Chondrocyte (in vitro differentiated cells): ENCODE measurements around the gene HSD17B12. TPM values are rescaled to one million over a fixed set of nuclear protein-coding genes. Genes with fewer than 3 reads are reported as not detected.

Experiments used
- DNase-seq: peaks from one replicate; pipeline ENCODE4 v3.0.0; 2021; ENCODE audit warnings: mixed read lengths, low spot score
- H3K27ac Mint-ChIP-seq: one replicate; pipeline ENCODE4 v1.8.0; 2021; ENCODE audit warnings: mild to moderate bottlenecking, moderate library complexity, mixed read lengths; ENCODE audit not compliant: unreplicated experiment
- H3K27me3 Mint-ChIP-seq: 2 replicates; pipeline ENCODE4 v1.8.0; 2021; ENCODE audit warnings: low read depth, mixed read lengths
- H3K36me3 Mint-ChIP-seq: 2 replicates; pipeline ENCODE4 v1.8.0; 2021; ENCODE audit warnings: low read depth, mixed read lengths
- H3K4me1 Mint-ChIP-seq: 2 replicates; pipeline ENCODE4 v1.8.0; 2021; ENCODE audit warnings: low read depth, mild to moderate bottlenecking, mixed read lengths
- H3K4me3 Mint-ChIP-seq: one replicate; pipeline ENCODE4 v1.8.0; 2021; ENCODE audit warnings: mild to moderate bottlenecking, moderate library complexity, mixed read lengths; ENCODE audit not compliant: unreplicated experiment
- H3K9me3 Mint-ChIP-seq: 2 replicates; pipeline ENCODE4 v1.8.0; 2021; ENCODE audit warnings: low read depth, mixed read lengths
- total RNA-seq: library from RNA; stranded (reverse); gene quantifications from 3 replicates; pipeline ENCODE4 v1.2.1, GENCODE V29; 2021
- TF ChIP-seq, protein P1 (sequence below): fragments of 200-600 bp; sonication (generic); IDR thresholded peaks from 2 replicates; pipeline ENCODE4 v1.5.0; 2021; ENCODE audit warnings: antibody characterized with exemption, mild to moderate bottlenecking, moderate library complexity

HSD17B12 gene
- total RNA-seq, 1 donor from 2014 or later = 89.3 TPM

DNA sequence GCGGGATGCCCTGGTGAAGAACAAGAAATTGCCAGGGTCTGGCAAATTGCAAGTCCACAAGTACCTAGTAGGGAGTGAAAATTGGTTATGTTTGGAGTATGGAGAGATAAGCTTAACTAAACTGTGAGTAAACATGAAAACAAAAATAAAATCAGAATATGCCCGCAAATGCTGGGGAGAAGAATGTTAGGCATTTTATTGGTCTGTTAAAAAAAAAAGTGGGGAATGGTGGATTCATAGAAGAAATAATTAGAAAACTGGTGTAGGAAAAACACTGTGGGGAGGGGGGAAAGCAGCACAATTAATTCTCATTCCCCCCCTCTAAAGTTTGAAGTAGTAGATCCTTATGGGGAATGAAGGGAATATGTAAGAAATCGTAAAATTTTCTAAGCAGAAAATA is 40.6 kb upstream of the HSD17B12 start:
- Mint-ChIP-seq H3K36me3 (peaks cover 2% of the 10 kb centered on the region), H3K9me3 (no peaks in the 10 kb centered on the region), H3K27ac (no peak overlapping the region), H3K27me3 (peaks cover 41% of the 10 kb centered on the region), H3K4me3 (no peak overlapping the region), H3K4me1 (peaks cover 11% of the 10 kb centered on the region)
- DNase-seq = no peak
- TF ChIP-seq, protein P1, sequence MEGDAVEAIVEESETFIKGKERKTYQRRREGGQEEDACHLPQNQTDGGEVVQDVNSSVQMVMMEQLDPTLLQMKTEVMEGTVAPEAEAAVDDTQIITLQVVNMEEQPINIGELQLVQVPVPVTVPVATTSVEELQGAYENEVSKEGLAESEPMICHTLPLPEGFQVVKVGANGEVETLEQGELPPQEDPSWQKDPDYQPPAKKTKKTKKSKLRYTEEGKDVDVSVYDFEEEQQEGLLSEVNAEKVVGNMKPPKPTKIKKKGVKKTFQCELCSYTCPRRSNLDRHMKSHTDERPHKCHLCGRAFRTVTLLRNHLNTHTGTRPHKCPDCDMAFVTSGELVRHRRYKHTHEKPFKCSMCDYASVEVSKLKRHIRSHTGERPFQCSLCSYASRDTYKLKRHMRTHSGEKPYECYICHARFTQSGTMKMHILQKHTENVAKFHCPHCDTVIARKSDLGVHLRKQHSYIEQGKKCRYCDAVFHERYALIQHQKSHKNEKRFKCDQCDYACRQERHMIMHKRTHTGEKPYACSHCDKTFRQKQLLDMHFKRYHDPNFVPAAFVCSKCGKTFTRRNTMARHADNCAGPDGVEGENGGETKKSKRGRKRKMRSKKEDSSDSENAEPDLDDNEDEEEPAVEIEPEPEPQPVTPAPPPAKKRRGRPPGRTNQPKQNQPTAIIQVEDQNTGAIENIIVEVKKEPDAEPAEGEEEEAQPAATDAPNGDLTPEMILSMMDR = no peak

DNA sequence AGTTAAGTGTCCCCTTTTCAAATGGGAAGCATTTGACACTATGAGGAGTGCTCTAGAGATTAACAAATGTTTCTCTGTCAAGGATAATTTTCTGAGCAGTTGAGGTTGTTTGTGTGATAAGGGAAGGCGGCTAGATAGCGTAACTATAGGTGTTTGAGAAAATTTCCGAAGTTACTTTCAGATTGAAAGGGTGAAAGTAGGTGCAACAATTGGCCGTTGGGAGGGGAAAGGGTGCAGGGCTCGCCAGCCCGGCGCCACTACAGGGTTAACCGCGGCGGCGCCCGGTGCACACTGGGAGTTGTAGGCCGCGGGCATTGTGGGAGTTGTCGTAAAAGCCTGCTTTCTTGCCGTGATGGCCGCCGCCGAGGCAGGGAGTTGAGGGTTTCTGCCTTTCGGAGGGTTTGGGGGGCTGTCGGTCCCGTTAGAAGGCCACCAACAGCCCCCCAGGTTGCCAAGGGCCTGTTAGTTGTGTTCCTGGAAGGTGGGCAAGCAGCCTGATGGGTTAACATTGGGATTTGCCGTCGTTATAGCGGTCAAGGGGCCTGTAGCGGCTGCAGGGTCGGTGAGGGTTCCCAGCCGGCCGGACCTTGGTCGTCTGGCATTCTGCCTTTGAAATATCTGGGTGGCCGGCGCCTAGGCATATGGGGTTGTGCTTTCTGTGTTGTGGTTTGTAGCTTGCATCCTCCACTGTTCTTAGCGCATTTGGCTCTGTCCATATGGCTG is 36.5 kb upstream of the HSD17B12 start:
- Mint-ChIP-seq H3K27ac (peak overlapping the region; percentile 90), H3K27me3 (peaks cover 16% of the 10 kb centered on the region), H3K9me3 (no peaks in the 10 kb centered on the region), H3K4me1 (peaks cover 21% of the 10 kb centered on the region), H3K36me3 (peaks cover 2% of the 10 kb centered on the region), H3K4me3 (peak overlapping the region; percentile 98)
- DNase-seq = peak; percentile 93
- TF ChIP-seq, protein P1 = peak; percentile 33

DNA sequence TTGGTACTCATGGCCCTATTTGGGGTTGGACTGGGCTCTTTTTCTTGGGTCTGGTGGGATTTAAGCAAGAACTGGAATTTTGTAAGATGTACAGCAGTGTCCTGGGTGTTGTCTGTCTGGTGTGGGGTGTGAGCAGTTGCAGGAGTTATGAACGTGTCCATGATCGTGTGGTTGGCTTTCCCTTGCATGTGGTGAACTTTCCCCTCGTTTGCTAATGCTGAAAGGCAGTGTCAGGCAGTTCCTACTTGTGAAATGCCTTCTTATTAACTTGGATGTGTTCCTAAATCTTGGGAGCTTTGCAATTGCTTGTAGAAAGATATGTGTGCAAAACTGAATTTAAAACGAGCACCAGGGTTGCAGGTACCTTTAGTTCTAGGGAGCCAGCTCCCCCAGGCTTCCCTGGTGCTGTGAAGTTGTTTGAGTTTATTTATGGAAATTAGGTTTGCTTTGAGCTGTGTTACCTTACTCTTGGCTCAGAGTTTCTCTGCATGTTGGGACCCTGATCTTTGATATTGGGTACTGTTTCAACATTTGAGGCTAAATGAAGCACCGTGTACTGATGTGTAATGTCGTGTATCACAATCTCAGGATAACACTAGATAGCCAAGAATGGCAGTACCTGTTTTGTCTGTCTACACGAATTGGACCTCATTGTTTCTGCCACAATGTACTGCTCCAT is 35.8 kb upstream of the HSD17B12 start:
- H3K9me3 Mint-ChIP-seq = no peaks in the 10 kb centered on the region
- peak overlapping the region; percentile 90 for H3K27ac Mint-ChIP-seq
- peak overlapping the region; percentile 98 for H3K4me3 Mint-ChIP-seq
- peaks cover under 1% of the 10 kb centered on the region for H3K36me3 Mint-ChIP-seq
- H3K4me1 Mint-ChIP-seq = peaks cover 21% of the 10 kb centered on the region
- H3K27me3 Mint-ChIP-seq = peaks cover 9% of the 10 kb centered on the region
- TF ChIP-seq, protein P1 = no peak
- DNase-seq = no peak

DNA sequence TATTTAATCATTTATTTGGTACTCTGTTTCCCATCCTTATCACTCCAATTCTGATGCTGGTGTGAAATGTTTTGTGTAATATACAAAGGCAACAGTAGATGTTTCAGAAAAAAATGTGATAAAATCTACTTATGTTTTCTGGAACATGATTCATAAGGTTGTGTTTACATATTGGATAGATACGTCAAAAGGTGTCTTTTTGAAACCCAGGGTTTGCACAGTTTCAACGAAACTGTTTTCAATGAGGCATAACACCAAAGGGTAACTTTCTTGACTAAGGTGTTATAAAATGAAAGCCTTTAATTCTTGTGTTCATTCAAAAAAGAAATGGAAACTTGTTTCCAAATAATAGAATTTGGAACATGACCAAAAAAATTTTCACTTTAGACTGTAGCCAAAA is 33.8 kb upstream of the HSD17B12 start:
- Mint-ChIP-seq H3K9me3 (peaks cover 9% of the 10 kb centered on the region), H3K27ac (no peak overlapping the region), H3K4me3 (no peak overlapping the region), H3K36me3 (no peaks in the 10 kb centered on the region), H3K27me3 (no peaks in the 10 kb centered on the region), H3K4me1 (peaks cover 21% of the 10 kb centered on the region)
- TF ChIP-seq, protein P1 = no peak
- no peak for DNase-seq

DNA sequence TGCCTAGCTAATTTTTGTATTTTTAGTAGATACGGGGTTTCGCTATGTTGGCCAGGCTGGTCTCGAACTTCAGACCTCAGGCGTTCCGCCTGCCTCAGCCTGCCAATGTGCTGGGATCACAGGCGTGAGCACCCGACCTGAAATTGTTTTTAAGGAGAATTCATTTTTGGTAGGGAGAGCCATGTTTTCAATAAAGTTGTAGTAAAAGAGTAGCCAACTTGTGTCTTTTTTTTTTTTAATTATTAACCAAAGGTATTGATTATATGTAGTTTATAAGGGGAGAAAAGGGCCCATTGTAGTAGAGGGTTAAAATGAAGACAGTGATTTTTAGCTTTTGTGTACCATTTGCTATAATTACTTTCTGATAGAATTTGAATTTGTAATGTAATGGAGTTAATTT is 31.6 kb upstream of the HSD17B12 start:
- Mint-ChIP-seq H3K4me3 (no peak overlapping the region), H3K4me1 (peaks cover 17% of the 10 kb centered on the region), H3K27ac (no peak overlapping the region), H3K27me3 (no peaks in the 10 kb centered on the region), H3K36me3 (no peaks in the 10 kb centered on the region), H3K9me3 (peaks cover 17% of the 10 kb centered on the region)
- no peak for DNase-seq
- TF ChIP-seq, protein P1 = no peak
